Endometrial microvascular endothelial cells (primary cell): ENCODE results near the gene ACBD3. TPM values are rescaled to one million over a fixed set of nuclear protein-coding genes. Genes with fewer than 3 reads are reported as not detected.

Experiments used
- in situ Hi-C: cut with HindIII; loops from 2 replicates; pipeline ENCODE4 v1.10.0; 2017; ENCODE audit warnings: low sequenced_read_pairs, low pct_unique_long_range_greater_than_20kb; ENCODE audit errors: inconsistent ontology term
- total RNA-seq: library from RNA; depleted of rRNA; stranded (reverse); fragments of >200 nt; gene quantifications from one replicate; pipeline ENCODE4 v1.2.3, GENCODE V29; 2015; ENCODE audit errors: inconsistent ontology term

ACBD3 gene
- total RNA-seq, result 29.5 TPM

GRCh38 chr1:226186124-226187018 lies at the start of gene ACBD3:
ACBD3 (minus strand) TSS chr1:226186741; CDS start chr1:226186675, 66 bp downstream.
- in situ Hi-C loops, result no loop called here

- in situ Hi-C loops, result no loop called here
Measured at GRCh38 chr1:226233806-226234205, 47.3 kb upstream of the ACBD3 start.

DNA sequence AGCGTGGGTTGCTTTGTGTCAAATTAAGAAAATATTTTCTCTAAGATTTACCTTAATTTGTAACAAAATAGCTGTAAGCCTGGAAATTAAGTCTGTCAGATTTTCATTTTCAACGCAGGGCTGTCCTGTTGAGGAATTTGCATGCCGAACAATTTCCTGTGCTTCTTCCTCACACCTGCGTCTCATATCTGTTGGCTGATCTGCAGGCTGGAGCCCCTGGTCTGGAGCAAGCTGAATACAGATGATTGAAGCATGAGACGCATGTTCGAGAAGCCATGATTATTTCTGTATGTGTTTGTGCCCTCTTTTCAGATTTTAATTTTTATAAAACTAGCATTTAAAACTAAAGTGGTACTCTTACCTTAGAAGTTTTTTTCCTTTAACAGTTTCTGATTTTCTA lies 46.8 kb upstream of the ACBD3 start:
- in situ Hi-C loops, result no loop called here

- in situ Hi-C loops, result no loop called here
Measured at GRCh38 chr1:226226601-226227000, 40.1 kb upstream of the ACBD3 start.

DNA sequence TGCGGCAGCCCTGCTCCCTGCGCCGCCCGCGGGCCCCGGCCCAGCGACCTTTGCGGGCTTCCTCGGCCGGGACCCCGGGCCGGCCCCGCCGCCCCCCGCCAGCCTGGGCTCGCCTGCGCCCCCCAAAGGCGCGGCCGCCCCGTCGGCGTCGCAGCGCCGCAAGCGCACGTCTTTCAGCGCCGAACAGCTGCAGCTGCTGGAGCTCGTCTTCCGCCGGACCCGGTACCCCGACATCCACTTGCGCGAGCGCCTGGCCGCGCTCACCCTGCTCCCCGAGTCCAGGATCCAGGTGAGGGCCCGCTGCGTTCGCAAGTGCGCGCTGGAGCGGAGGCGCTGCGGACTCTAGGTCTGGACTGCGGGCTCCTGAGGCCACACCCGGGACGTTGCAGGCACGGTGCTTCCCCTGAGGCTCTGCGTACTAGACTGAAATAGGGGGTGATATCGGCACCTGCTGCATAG lies 37.3 kb upstream of the ACBD3 start:
- in situ Hi-C loops, result no loop called here

GRCh38 chr1:226223157-226223785 lies 36.7 kb upstream of the ACBD3 start, which contains the start of gene MIXL1:
MIXL1 (plus strand) TSS chr1:226223664; CDS start chr1:226223682, 18 bp downstream.
- in situ Hi-C loops, result no loop called here

DNA sequence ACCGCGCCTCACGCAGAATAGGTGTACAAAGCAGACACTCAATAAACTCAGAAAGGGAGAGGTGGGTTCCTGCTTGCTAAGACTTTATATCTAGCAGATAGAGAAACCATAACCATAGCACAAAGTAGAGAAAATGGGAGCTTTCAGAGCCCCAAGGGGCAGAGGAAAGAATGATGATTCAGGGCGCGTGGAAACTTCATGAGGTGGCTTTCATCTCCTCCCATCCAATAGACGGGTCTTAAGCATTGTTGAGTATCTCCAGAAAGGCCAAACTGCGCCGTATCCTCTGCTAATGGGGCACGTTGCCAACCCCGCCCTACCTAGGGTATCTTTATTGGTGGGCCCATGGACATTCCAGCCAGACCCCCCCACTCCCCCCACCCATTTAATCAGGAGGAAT lies 36.1 kb upstream of the ACBD3 start:
- in situ Hi-C loops, result no loop called here

DNA sequence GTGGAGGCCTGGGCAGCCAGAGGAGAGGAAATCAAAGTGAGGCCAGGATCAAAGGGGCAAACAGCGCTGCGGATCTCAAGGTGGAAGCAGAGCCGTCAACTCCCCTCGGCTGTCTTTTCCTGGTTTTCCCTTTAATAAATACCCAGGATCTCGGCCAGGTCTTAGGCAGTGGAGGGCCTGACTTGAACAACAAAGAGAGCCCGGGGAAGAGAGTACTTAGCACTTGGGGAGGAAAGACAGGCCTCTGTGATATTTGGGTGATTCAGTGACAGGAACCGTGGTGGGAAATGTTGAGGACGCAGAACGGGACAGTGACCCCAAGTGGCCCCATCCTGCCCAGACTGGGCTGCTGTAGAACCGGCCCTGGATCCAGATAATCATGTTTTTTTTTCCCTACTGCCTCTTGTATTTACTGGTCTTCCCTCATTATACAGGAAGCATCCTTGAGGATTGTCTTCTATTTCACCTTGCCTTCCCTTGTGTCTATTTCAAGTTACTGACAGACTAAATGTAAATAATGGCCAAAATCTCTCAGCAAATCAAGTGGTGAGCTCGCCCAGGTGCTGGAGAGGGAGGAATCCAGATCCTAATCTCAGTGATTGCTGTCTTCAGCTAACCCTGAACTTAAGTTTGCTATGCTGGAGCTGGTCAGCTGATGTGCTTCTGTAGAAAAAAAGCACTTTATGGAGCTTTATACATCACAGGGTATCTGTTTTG lies 34.1 kb upstream of the ACBD3 start:
- in situ Hi-C loops, result no loop called here

- in situ Hi-C loops, result no loop called here
Measured at GRCh38 chr1:226217273-226217672, 30.7 kb upstream of the ACBD3 start.

DNA sequence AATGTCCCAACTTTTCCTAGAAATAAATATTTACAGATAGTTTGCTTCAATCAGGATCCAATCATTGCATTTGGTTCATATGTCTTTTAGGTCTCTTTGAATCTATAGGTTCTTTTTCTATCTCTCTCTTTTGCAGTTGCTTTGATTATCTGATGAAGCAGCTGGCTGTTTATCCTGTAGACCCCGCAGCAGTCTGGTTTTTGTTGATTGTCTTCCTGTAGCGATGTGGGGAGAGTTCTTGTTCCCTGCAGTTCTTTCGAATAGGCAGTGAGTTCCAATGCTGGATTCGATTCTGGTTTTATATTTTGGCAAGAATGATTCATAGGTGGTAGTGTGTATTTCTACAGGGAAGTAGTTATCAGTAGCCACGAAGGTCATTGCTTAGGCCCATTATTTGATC lies 29.5 kb upstream of the ACBD3 start:
- in situ Hi-C loops, result no loop called here

DNA sequence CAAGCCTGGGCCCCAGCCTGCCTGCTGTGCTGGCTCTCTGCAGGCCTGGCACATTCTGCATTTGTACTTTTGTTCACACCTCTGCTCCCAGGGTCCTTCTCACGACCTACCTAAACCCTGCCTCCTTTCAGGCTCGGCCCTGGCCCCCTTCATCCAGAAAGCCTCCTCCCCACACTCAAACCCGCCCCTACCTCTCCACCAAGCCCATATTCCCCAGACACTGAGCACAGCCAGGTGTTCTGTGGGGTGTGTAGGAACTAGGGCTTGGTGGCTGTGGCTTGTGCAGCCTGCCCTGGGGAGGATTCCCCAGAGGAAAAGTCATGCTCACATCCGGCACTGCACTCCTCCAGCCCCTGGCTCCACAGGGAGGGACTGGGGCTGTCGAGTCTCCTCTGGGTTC lies 28.7 kb upstream of the ACBD3 start:
- in situ Hi-C loops, result no loop called here

- in situ Hi-C loops, result no loop called here
Measured at GRCh38 chr1:226212545-226212944, 26.0 kb upstream of the ACBD3 start.

DNA sequence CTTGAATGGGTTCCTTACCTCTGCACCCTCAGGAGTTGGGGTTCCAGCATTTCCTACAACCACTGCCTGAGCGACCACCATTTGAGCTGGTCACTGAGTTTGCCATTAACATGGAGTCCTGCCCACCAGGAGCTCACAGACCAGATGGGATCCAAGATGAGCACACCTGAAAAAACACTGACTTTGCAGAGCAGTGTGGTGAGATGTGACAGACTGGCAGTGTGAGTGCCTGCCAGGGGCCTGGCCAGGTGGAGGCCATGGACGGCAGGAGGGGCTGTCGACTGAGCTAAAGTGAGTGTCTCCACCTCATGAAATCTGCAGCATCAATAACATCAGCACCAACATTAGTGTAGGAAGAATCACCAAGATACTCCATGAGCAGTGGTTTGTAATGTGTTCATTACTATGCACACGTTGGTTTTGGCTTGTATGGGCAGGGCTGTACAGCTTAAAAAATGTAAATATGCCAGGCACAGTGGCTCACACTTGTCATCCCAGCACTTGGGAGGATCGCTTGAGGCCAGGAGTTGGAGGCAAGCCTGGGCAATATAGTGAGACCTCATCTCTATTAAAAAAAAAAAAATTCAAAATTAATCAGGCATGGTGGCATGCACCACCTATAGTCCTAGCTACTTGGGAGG lies 24.8 kb upstream of the ACBD3 start:
- in situ Hi-C loops, result no loop called here

DNA sequence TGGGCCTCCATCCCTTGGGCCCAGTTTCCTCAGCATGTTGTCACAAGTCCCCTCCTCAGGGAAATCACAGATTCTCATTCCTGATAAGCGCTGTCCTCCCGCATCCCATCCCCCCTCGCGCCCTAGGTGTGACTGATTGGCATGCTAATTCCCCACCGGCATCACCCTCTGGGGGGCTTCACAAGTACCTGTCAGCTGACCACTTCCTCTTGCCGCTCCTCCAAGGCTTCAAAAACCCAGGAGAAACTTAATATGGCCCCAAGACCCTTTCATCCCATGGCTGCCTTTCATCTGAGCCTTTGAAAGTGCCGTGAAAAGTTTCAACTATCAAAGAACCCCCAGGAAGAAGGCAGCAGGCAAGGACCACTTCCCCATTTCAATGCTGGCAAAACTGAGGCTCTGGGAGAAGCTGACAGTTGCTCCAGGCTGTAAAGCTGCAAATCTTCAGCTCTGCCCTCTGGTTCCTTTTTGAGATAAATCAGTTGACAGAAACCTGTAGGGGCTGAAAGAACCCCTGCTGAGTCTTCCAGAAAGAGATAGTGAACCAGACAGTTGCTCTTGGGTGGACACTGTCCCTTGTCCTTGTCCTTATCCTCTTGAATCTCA lies 24.1 kb upstream of the ACBD3 start:
- in situ Hi-C loops, result no loop called here

DNA sequence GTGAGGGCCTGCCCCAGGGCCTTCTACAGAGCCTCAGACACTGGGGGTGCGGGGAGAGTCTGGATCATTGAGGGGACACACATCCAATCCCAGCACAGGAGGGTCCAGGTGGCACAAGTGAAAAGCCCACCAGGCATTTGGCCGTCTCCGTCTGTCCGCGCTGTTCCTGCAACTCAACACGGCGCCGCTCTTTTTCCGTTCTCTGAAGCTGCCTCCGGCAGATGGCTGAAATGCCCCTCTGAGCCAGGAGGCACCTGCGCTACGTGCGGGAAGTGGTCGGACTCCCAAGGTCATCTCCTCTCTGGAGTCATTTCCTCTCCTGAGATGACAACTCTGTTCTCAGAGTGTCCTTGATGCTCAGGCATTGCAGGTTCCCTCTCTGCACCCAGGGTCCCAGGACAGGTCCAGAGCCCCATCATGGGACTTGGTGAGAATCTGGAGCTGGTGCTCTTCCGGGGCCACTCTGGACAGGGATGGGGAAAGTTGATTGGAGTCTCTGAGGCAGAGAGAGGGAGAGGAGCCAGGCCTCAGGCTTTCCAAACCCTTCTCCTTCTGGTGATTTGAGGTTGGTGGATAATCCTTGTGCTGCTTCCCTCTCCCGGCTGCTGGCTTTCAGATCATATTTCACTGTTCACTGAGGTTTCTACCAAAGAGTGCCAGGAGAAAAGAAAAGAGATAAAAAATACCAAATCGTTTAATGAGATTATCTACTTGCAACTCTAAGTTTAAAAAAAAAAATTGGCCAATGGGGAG lies 22.9 kb upstream of the ACBD3 start:
- in situ Hi-C loops, result no loop called here

- in situ Hi-C loops, result no loop called here
Measured at GRCh38 chr1:226207048-226207447, 20.5 kb upstream of the ACBD3 start.

GRCh38 chr1:226204198-226204597 lies 17.7 kb upstream of the ACBD3 start:
- in situ Hi-C loops, result no loop called here

DNA sequence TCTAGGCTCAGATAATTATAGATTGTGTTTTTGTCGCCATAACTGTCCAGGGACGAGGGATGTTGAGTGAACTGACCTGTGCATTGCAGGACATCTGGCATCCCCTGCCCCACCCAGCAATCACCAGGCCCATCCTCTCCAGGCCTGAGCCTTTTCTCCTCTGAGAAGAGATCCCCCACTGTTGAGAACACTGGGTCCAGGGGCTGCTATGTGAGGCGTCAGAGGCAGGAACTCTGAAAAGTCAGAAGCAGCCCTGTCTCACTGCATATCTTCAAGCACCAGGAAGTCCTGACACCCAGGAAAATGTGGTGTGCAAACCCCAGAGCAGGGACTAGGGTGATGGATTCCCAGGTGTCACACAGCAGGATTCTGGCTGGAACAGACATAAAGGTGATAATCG lies 17.1 kb upstream of the ACBD3 start:
- in situ Hi-C loops, result no loop called here
